ENCODE measurements around the gene COL20A1. TPM values are rescaled to one million over a fixed set of nuclear protein-coding genes. Genes with fewer than 3 reads are reported as not detected.

Gene COL20A1
- total and polyA plus RNA-seq, 4 donors, result 0.06 to 0.09 TPM; not detected in 2

- no peak for ATAC-seq (ENCODE audit: insufficient read depth, low FRiP score)
- H3K9me3 ChIP-seq (ENCODE audit: control insufficient read depth in 4 of 4, insufficient read depth in 3 of 4, low read length in 3 of 4), result no peaks in the 10 kb centered on the region
- H3K4me1 ChIP-seq (ENCODE audit: control insufficient read depth in 5 of 5, insufficient read depth in 5 of 5, low read length in 5 of 5), result peaks cover 0 to 42% (median 11%) of the 10 kb centered on the region in 5 donors
- H3K4me3 ChIP-seq, result no peak overlapping the region
- 76 to 79% methylated on average over 30 to 31 of the region's 31 CpGs for WGBS, 2 donors
- H3K9ac ChIP-seq (ENCODE audit: insufficient read depth in 1 of 2, low read length in 2 of 2), result no peak overlapping the region
- no peaks in the 10 kb centered on the region for H3K27me3 ChIP-seq (ENCODE audit: control insufficient read depth in 3 of 3, insufficient read depth in 3 of 3, low read length in 2 of 3)
- H3K27ac ChIP-seq (ENCODE audit: low read depth in 1 of 2, low read length in 1 of 2), result no peak overlapping the region
- no peaks in the 10 kb centered on the region for H3K36me3 ChIP-seq (ENCODE audit: control insufficient read depth in 4 of 4, insufficient read depth in 4 of 4, low read length in 4 of 4)
- TF ChIP-seq CTCF (IDR thresholded peaks at IDR 0.05; ENCODE audit: control extremely low read depth, extremely low read depth), result no peak
- peak in 1 of 3 donors; percentile 10 for DNase-seq
Measured at GRCh38 chr20:63315731-63316491, 22.9 kb downstream of the COL20A1 start.

GRCh38 chr20:63316502-63316921 is 23.5 kb downstream of the COL20A1 start:
- no peak overlapping the region for H3K27ac ChIP-seq (ENCODE audit: low read depth in 1 of 2, low read length in 1 of 2)
- no peaks in the 10 kb centered on the region for H3K27me3 ChIP-seq (ENCODE audit: control insufficient read depth in 3 of 3, insufficient read depth in 3 of 3, low read length in 2 of 3)

GRCh38 chr20:63317061-63317460 is 24.1 kb downstream of the COL20A1 start:
- Histone ChIP-seq H3K36me3 (ENCODE audit: control insufficient read depth in 4 of 4, insufficient read depth in 4 of 4, low read length in 4 of 4) (no peaks in the 10 kb centered on the region), H3K27ac (ENCODE audit: low read depth in 1 of 2, low read length in 1 of 2) (no peak overlapping the region), H3K9ac (ENCODE audit: insufficient read depth in 1 of 2, low read length in 2 of 2) (no peak overlapping the region), H3K4me3 (no peak overlapping the region), H3K9me3 (ENCODE audit: control insufficient read depth in 4 of 4, insufficient read depth in 3 of 4, low read length in 3 of 4) (no peaks in the 10 kb centered on the region), H3K4me1 (ENCODE audit: control insufficient read depth in 5 of 5, insufficient read depth in 5 of 5, low read length in 5 of 5) (peaks cover 0 to 49% (median 11%) of the 10 kb centered on the region in 5 donors), H3K27me3 (ENCODE audit: control insufficient read depth in 3 of 3, insufficient read depth in 3 of 3, low read length in 2 of 3) (no peaks in the 10 kb centered on the region)
- TF ChIP-seq CTCF (IDR thresholded peaks at IDR 0.05; ENCODE audit: control extremely low read depth, extremely low read depth), result no peak
- no peak for ATAC-seq (ENCODE audit: insufficient read depth, low FRiP score)
- 91 to 93% methylated on average over 6 of the region's 6 CpGs for WGBS, 2 donors
- peak in 1 of 3 donors; percentile 7 for DNase-seq

More at GRCh38 chr20:63316502-63316921, 23.5 kb downstream of the COL20A1 start:
- Histone ChIP-seq H3K9ac (ENCODE audit: insufficient read depth in 1 of 2, low read length in 2 of 2) (no peak overlapping the region), H3K9me3 (ENCODE audit: control insufficient read depth in 4 of 4, insufficient read depth in 3 of 4, low read length in 3 of 4) (no peaks in the 10 kb centered on the region), H3K4me1 (ENCODE audit: control insufficient read depth in 5 of 5, insufficient read depth in 5 of 5, low read length in 5 of 5) (peaks cover 0 to 48% (median 11%) of the 10 kb centered on the region in 5 donors), H3K4me3 (no peak overlapping the region), H3K36me3 (ENCODE audit: control insufficient read depth in 4 of 4, insufficient read depth in 4 of 4, low read length in 4 of 4) (no peaks in the 10 kb centered on the region)
- ATAC-seq (ENCODE audit: insufficient read depth, low FRiP score), result no peak
- TF ChIP-seq CTCF (IDR thresholded peaks at IDR 0.05; ENCODE audit: control extremely low read depth, extremely low read depth), result no peak
- DNase-seq, result peak in 1 of 3 donors; percentile 10
- 75 to 85% methylated on average over 14 of the region's 14 CpGs for WGBS, 2 donors
